Measurements from ENCODE around the gene USH1C.

DNA sequence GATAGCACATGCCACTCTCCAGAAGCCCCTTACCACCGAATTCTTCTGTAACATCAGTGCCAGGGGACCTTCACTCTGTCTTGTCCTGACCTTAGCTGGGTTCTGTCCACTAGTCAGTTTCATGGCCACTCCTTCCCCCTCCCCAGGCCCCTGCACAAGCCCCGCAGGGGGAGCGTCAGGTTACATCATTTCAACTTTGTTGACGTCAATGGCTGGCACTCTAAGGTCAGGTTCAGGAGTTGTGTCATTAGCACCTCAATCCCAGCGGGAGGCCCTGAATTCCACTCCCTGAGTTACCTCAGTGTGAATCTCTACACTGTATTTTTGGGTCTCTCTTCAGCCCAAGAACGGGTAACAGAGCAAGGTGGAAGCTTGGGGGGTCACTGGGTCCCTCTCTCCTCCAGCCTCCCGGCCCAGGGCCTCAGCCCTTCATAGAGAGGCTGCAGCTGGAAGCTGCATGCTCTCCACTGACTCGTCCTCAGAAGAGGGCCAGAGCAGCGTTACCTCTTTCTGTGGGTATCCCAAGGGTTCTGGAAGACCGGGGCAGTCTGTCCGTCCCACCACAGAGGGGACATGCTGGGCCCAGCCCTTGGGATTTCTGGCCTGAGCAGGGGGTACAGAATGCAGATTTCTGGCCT is 10.3 kb downstream of the USH1C start:
- TF ChIP-seq, protein P1, sequence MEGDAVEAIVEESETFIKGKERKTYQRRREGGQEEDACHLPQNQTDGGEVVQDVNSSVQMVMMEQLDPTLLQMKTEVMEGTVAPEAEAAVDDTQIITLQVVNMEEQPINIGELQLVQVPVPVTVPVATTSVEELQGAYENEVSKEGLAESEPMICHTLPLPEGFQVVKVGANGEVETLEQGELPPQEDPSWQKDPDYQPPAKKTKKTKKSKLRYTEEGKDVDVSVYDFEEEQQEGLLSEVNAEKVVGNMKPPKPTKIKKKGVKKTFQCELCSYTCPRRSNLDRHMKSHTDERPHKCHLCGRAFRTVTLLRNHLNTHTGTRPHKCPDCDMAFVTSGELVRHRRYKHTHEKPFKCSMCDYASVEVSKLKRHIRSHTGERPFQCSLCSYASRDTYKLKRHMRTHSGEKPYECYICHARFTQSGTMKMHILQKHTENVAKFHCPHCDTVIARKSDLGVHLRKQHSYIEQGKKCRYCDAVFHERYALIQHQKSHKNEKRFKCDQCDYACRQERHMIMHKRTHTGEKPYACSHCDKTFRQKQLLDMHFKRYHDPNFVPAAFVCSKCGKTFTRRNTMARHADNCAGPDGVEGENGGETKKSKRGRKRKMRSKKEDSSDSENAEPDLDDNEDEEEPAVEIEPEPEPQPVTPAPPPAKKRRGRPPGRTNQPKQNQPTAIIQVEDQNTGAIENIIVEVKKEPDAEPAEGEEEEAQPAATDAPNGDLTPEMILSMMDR (IDR thresholded peaks at IDR 0.05 in 8 of 11, conservative IDR thresholded peaks at IDR 0.05 in 3 of 11) = no peak
- TF ChIP-seq POLR2A (IDR thresholded peaks at IDR 0.05) = no peak

Data from spleen (tissue), 7 donors.